Vagina (tissue), 2 donors: ENCODE measurements around the gene PSMA6. TPM values are rescaled to one million over a fixed set of nuclear protein-coding genes. Genes with fewer than 3 reads are reported as not detected.
A peak's percentile ranks its signal among the peaks of the same experiment; 100 is the strongest.

ENCODE experiments used
- DNase-seq, 2 donors: peaks; one replicate each; pipeline ENCODE4 v3.0.0-alpha.2; 2017; ENCODE audit errors: extremely low spot score in 2 of 2
- H3K27ac ChIP-seq: fragments of 200-600 bp; sonication (generic); one replicate; pipeline ENCODE4 v1.5.1; 2019
- H3K27me3 ChIP-seq: fragments of 200-600 bp; sonication (generic); one replicate; pipeline ENCODE4 v1.5.1; 2019
- H3K36me3 ChIP-seq, 2 donors: fragments of 200-600 bp; sonication (generic); one replicate each; pipeline ENCODE4 v1.5.1; 2017 to 2019
- H3K4me1 ChIP-seq: fragments of 200-600 bp; sonication (generic); one replicate; pipeline ENCODE4 v1.5.1; 2019
- H3K4me3 ChIP-seq, 2 donors: fragments of 200-600 bp; sonication (generic); 1 replicate in 1 of 2; 2 replicates in 1 of 2; pipeline ENCODE4 v1.5.1; 2016 to 2019
- H3K9me3 ChIP-seq: fragments of 200-600 bp; sonication (generic); one replicate; pipeline ENCODE4 v1.5.1; 2019
- POLR2A ChIP-seq, 2 donors: fragments of 450-650 bp; IDR thresholded peaks; one replicate each; pipeline ENCODE4 v1.6.1; 2017; ENCODE audit warnings: antibody characterized with exemption in 2 of 2, mild to moderate bottlenecking in 2 of 2, moderate library complexity in 2 of 2
- POLR2AphosphoS5 ChIP-seq, 2 donors: sonication (generic); formaldehyde crosslinking; IDR thresholded peaks; one replicate each; pipeline ENCODE4 v1.9.0; 2017; ENCODE audit warnings: antibody characterized with exemption in 2 of 2, mild to moderate bottlenecking in 2 of 2, low read depth in 1 of 2; ENCODE audit not compliant: insufficient read depth in 1 of 2
- intact Hi-C: fragments of 100-400 bp; cut with DNase I; formaldehyde crosslinking; loops from one replicate; pipeline ENCODE4 v1.15.1; 2023
- total RNA-seq: library from RNA; depleted of rRNA; stranded (reverse); fragments of >200 nt; gene quantifications from one replicate; pipeline ENCODE4 v1.2.3, GENCODE V29; 2016
- TF ChIP-seq, protein P1 (sequence below), 3 experiments: fragments of 450-650 bp in 2 of 3; fragments of 200-600 bp in 1 of 3; sonication (generic) in 1 of 3; IDR thresholded peaks; one replicate each; pipeline ENCODE4 v1.5.1; 2017 to 2019; ENCODE audit warnings: antibody characterized with exemption in 3 of 3, mild to moderate bottlenecking in 2 of 3, moderate library complexity in 2 of 3

The PSMA6 gene
- 76.9 TPM for total RNA-seq

DNA sequence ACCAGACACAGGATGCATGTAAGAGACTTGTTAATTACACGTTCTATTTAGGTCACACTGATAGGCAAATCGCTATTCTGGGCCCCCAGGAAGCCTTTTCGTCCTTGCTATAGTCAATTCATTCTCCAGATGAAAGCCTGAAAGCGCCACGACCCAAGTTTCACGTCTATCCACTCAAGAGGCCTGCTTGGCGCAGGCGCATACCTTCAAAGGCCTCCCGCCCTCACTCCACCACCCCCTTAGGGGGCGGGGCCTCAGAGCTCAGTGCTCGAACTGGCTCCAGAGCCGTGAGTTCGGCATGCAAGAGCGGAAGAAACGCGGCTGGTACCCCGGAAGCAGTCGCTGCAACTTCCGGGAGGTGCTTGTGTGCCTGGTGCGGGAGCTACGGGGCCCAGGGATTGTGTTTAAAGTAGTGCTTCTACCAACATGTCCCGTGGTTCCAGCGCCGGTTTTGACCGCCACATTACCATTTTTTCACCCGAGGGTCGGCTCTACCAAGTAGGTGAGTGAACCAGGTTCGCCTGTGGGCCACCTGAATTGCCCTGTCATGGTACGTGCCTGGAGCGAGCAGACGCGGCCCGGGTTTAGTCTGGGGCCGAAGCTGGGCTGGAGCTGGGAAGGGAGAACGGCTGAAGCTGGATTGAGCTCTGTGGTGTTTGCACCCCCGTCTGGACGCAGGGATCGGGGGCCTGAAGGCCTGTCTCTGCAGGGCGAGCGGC is at the start of gene PSMA6:
TSS of gene PSMA6 (plus strand) at position 332 of the 719 bp plus-strand sequence. CDS start at position 427, 95 bp downstream.
- Histone ChIP-seq H3K36me3 (no peaks in the 10 kb centered on the region), H3K9me3 (no peaks in the 10 kb centered on the region), H3K4me3 (peak within 1 kb of the TSS; percentile 90 to 95), H3K4me1 (peaks cover 51% of the 10 kb centered on the region), H3K27ac (peak within 1 kb of the TSS; percentile 88), H3K27me3 (no peaks in the 10 kb centered on the region)
- intact Hi-C loops = loop anchor here (5.0 to 10.0 kb wide), 2 partner anchors 110 to 247 kb away; partner anchors contain the start of genes FAM177A1 and NFKBIA
- TF ChIP-seq, protein P1, sequence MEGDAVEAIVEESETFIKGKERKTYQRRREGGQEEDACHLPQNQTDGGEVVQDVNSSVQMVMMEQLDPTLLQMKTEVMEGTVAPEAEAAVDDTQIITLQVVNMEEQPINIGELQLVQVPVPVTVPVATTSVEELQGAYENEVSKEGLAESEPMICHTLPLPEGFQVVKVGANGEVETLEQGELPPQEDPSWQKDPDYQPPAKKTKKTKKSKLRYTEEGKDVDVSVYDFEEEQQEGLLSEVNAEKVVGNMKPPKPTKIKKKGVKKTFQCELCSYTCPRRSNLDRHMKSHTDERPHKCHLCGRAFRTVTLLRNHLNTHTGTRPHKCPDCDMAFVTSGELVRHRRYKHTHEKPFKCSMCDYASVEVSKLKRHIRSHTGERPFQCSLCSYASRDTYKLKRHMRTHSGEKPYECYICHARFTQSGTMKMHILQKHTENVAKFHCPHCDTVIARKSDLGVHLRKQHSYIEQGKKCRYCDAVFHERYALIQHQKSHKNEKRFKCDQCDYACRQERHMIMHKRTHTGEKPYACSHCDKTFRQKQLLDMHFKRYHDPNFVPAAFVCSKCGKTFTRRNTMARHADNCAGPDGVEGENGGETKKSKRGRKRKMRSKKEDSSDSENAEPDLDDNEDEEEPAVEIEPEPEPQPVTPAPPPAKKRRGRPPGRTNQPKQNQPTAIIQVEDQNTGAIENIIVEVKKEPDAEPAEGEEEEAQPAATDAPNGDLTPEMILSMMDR (IDR thresholded peaks at IDR 0.05) = no peak
- TF ChIP-seq POLR2A (IDR thresholded peaks at IDR 0.05) (peak in 1 of 2 donors; percentile 21), POLR2AphosphoS5 (IDR thresholded peaks at IDR 0.05; ENCODE audit: insufficient read depth in 1 of 2, low read depth in 1 of 2) (peak; percentile 97 to 100)
- DNase-seq = peak; percentile 98

DNA sequence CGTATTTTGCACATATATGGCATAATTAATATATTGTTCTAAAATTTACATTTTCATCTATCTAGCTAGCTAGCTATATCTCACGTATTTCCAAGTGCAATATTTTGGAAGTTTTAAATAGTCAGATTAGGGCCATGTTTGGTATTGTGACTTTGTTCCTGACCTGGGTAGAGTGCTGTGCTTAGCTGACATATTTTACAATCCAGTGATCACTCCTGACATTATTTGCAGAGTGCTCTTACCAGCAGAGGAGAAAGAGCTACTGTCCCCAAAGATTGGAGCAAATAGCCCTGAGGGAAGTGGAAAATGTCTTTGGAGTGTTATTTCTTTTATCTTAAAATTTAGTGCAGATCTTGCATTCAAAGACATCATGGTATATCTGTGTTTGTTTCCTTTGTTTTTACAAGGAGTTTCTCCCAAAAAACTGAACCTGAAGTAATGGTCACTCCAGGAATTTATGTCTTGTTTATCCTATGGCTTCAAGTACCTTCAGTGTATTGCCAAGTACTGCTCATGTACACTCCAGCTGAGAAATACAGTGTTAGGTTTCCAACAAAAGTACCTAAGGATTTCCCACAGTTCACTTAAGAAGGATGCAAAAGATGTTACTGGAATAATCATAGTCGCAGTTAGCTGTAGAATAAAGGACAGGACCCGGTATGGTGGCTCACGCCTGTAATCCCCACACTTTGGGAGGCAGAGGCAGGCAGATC is 49.4 kb upstream of the PSMA6 start:
- no peak for TF ChIP-seq POLR2AphosphoS5 (IDR thresholded peaks at IDR 0.05; ENCODE audit: insufficient read depth in 1 of 2, low read depth in 1 of 2)
- TF ChIP-seq, protein P1 (IDR thresholded peaks at IDR 0.05) = no peak
- TF ChIP-seq POLR2A (IDR thresholded peaks at IDR 0.05) = no peak
- intact Hi-C loops = no loop called here

DNA sequence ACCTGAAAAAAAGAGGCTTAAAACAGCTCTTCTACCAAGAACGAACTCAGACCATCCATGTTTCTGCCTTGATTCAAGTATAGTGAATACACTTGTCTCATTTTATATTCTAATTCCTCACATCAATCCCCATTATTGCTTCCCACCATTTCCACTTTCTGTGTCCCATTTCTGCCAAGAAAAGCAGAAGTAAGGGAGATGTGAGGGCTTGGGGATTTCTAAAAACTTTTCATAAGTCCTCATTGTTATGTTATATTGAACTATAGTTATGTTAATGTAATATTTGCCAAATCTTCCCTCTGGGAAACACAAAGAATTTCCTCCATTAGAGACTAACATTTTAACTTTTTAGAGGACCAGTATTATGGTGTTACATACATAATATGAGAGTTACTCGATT is 48.2 kb upstream of the PSMA6 start:
- Histone ChIP-seq H3K9me3 (no peaks in the 10 kb centered on the region), H3K4me3 (no peak overlapping the region), H3K36me3 (no peaks in the 10 kb centered on the region), H3K4me1 (no peaks in the 10 kb centered on the region), H3K27me3 (no peaks in the 10 kb centered on the region), H3K27ac (no peak overlapping the region)
- intact Hi-C loops = no loop called here
- TF ChIP-seq POLR2AphosphoS5 (IDR thresholded peaks at IDR 0.05; ENCODE audit: insufficient read depth in 1 of 2, low read depth in 1 of 2) = no peak
- TF ChIP-seq, protein P1 (IDR thresholded peaks at IDR 0.05) = no peak
- no peak for TF ChIP-seq POLR2A (IDR thresholded peaks at IDR 0.05)
- no peak for DNase-seq

More for the DNA sequence above, 49.4 kb upstream of the PSMA6 start:
- H3K27ac ChIP-seq = no peak overlapping the region
- no peak for DNase-seq
- H3K9me3 ChIP-seq = no peaks in the 10 kb centered on the region
- H3K27me3 ChIP-seq = no peaks in the 10 kb centered on the region
- no peaks in the 10 kb centered on the region for H3K4me1 ChIP-seq
- H3K36me3 ChIP-seq = no peaks in the 10 kb centered on the region
- no peak overlapping the region for H3K4me3 ChIP-seq

DNA sequence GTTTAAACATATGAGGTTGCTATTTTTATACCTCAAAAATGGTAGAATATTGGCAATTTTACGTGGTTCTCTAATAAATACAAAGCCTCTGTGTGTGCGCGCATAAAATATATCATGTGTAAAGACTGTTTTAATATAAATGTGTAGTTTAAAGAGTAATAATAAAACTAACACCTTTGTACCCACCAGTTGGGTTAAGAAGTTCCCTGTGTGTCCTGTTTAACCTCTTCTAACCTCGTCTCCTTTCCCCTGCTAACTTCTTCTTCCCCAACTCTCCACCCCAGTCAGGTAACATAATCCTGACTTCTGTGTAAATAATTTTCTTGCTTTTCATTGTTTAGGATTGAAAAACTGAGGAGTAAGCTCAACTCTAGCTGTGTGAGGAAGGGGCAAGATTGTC is 47.6 kb upstream of the PSMA6 start:
- intact Hi-C loops = no loop called here
- no peaks in the 10 kb centered on the region for H3K9me3 ChIP-seq
- H3K4me3 ChIP-seq = no peak overlapping the region
- no peaks in the 10 kb centered on the region for H3K27me3 ChIP-seq
- DNase-seq = no peak
- no peak for TF ChIP-seq POLR2A (IDR thresholded peaks at IDR 0.05)
- TF ChIP-seq, protein P1 (IDR thresholded peaks at IDR 0.05) = no peak
- no peak for TF ChIP-seq POLR2AphosphoS5 (IDR thresholded peaks at IDR 0.05; ENCODE audit: insufficient read depth in 1 of 2, low read depth in 1 of 2)
- no peaks in the 10 kb centered on the region for H3K36me3 ChIP-seq
- no peak overlapping the region for H3K27ac ChIP-seq
- H3K4me1 ChIP-seq = no peaks in the 10 kb centered on the region
